ENCODE results near the gene OGFOD1. TPM values are rescaled to one million over a fixed set of nuclear protein-coding genes. Genes with fewer than 3 reads are reported as not detected.

Gene OGFOD1
- total and polyA plus RNA-seq, 2 of the 13 experiments (the other 11 are each of a cell fraction or from before 2014, with no cell fraction given), result 35.2 to 81.3 TPM

GRCh38 chr16:56405977-56406672, 45.2 kb upstream of the OGFOD1 start:
- Histone ChIP-seq H4K20me1 (ENCODE audit: insufficient read depth, low read length) (no peaks in the 10 kb centered on the region), H3K9me3 (ENCODE audit: low read length) (no peaks in the 10 kb centered on the region), H3K79me2 (ENCODE audit: insufficient read depth, low read length) (no peaks in the 10 kb centered on the region), H3K36me3 (replicated peaks in 1 of 2; ENCODE audit: control insufficient read depth in 1 of 2, insufficient read depth in 2 of 2, low read length in 2 of 2) (peaks cover 21 to 69% of the 10 kb centered on the region in 2 experiments), H2AFZ (ENCODE audit: low read length) (no peak overlapping the region), H3K4me1 (ENCODE audit: insufficient read depth, low read length) (peaks cover 24% of the 10 kb centered on the region), H3K27me3 (ENCODE audit: control insufficient read depth in 1 of 2, insufficient read depth in 2 of 2, low read length in 2 of 2) (no peaks in the 10 kb centered on the region), H3K4me2 (ENCODE audit: low read depth, low read length) (no peak overlapping the region), H3K4me3 (replicated peaks in 1 of 3; ENCODE audit: insufficient read depth in 1 of 3, low read depth in 2 of 3, low read length in 3 of 3) (no peak overlapping the region), H3K27ac (ENCODE audit: extremely low read length, insufficient read depth, low read length) (no peak overlapping the region), H3K9ac (ENCODE audit: insufficient read depth, low read depth, low read length) (no peak overlapping the region)
- FAIRE-seq (no peak), ATAC-seq (no peak), DNase-seq (ENCODE audit: low spot score) (no peak)
- in situ Hi-C loops (cut with HindIII; ENCODE audit: extremely low pct_ligation_motif_present, low pct_unique_long_range_greater_than_20kb), result no loop called here
- TF ChIP-seq ARID2 (CRISPR knock-in tag; IDR thresholded peaks at IDR 0.05; ENCODE audit: borderline replicate concordance) (no peak), ZC3H4 (CRISPR knock-in tag; IDR thresholded peaks at IDR 0.05; ENCODE audit: borderline replicate concordance) (no peak), ZNF350 (CRISPR knock-in tag; IDR thresholded peaks at IDR 0.05; ENCODE audit: borderline replicate concordance, low read depth) (no peak), HNRNPK (IDR thresholded peaks at IDR 0.05; ENCODE audit: low read depth, low read length, poor library complexity, severe bottlenecking) (peak; percentile 77), PCBP1 (IDR thresholded peaks at IDR 0.05; ENCODE audit: borderline replicate concordance, low read depth, low read length) (0 out of 2 replicates have a peak, but pooled peaks have one; percentile 65)
- BruUV-seq (replicated peaks), result no TSS peak
- WGBS (ENCODE audit: low lambda C conversion rate), result 96% methylated on average over 4 of the region's 4 CpGs
- ChIA-PET CTCF (ENCODE audit: low intra/inter-chr PET ratio, low total read pairs) (interaction anchor here (0.6 kb wide), 1 partner anchor 20 kb away, joined by 3 read pairs; no protein-coding TSS in a partner anchor), POLR2A (no interaction called here)
- intact Hi-C loops (cut with micrococcal nuclease; ENCODE audit: unreplicated experiment), result loop anchor here (5.0 kb wide), 1 partner anchor 46 kb away; the partner anchor contains the start of genes NUDT21 and OGFOD1

- peak; percentile 55 for FAIRE-seq
- peaks cover 16 to 73% of the 10 kb centered on the region in 2 experiments for H3K36me3 ChIP-seq (replicated peaks in 1 of 2; ENCODE audit: control insufficient read depth in 1 of 2, insufficient read depth in 2 of 2, low read length in 2 of 2)
- TF ChIP-seq TCF7 (IDR thresholded peaks at IDR 0.05; ENCODE audit: low read depth), result no peak
- no peak for TF ChIP-seq TBX3 (IDR thresholded peaks at IDR 0.05; ENCODE audit: borderline replicate concordance)
- TF ChIP-seq REST (IDR thresholded peaks at IDR 0.05; ENCODE audit: borderline replicate concordance in 1 of 2, low read depth in 1 of 2, low read length in 2 of 2), result no peak
- 0 out of 2 replicates have a peak, but pooled peaks have one; percentile 22 for TF ChIP-seq ZBTB21 (CRISPR knock-in tag; IDR thresholded peaks at IDR 0.05)
Observed at GRCh38 chr16:56408379-56409098, 42.8 kb upstream of the OGFOD1 start.

More at GRCh38 chr16:56408379-56409098, 42.8 kb upstream of the OGFOD1 start:
- Histone ChIP-seq H3K4me1 (ENCODE audit: insufficient read depth, low read length) (peaks cover 24% of the 10 kb centered on the region), H3K79me2 (ENCODE audit: insufficient read depth, low read length) (no peaks in the 10 kb centered on the region), H4K20me1 (ENCODE audit: insufficient read depth, low read length) (no peaks in the 10 kb centered on the region), H3K9ac (ENCODE audit: insufficient read depth, low read depth, low read length) (peak overlapping the region; percentile 29), H3K27ac (ENCODE audit: extremely low read length, insufficient read depth, low read length) (peak overlapping the region; percentile 72), H3K4me3 (replicated peaks in 1 of 3; ENCODE audit: insufficient read depth in 1 of 3, low read depth in 2 of 3, low read length in 3 of 3) (no peak overlapping the region), H3K27me3 (ENCODE audit: control insufficient read depth in 1 of 2, insufficient read depth in 2 of 2, low read length in 2 of 2) (no peaks in the 10 kb centered on the region), H2AFZ (ENCODE audit: low read length) (no peak overlapping the region), H3K4me2 (ENCODE audit: low read depth, low read length) (peak overlapping the region; percentile 48), H3K9me3 (ENCODE audit: low read length) (no peaks in the 10 kb centered on the region)
- WGBS (ENCODE audit: low lambda C conversion rate), result 57% methylated on average over 7 of the region's 7 CpGs
- ChIA-PET CTCF (ENCODE audit: low intra/inter-chr PET ratio, low total read pairs) (no interaction called here), POLR2A (interaction anchor here (0.6 to 2.7 kb wide), 7 partner anchors 11 to 512 kb away, joined by 3 to 27 read pairs (median 4); partner anchors contain the start of genes NUDT21 and OGFOD1)
- intact Hi-C loops (cut with micrococcal nuclease; ENCODE audit: unreplicated experiment) (loop anchor here (2.0 to 5.0 kb wide), 2 partner anchors 14 to 44 kb away; partner anchors contain the start of genes NUDT21 and OGFOD1), in situ Hi-C loops (cut with HindIII; ENCODE audit: extremely low pct_ligation_motif_present, low pct_unique_long_range_greater_than_20kb) (no loop called here)
- DNase-seq (ENCODE audit: low spot score), result peak; percentile 75
- ATAC-seq, result peak; percentile 90
- no TSS peak for BruUV-seq (replicated peaks)

Measured in HepG2 (cell line).